Measurements from ENCODE around the gene GPR179.

GRCh38 chr17:38358586-38359513 lies 15.1 kb upstream of the GPR179 start:
- TF ChIP-seq, protein P1, sequence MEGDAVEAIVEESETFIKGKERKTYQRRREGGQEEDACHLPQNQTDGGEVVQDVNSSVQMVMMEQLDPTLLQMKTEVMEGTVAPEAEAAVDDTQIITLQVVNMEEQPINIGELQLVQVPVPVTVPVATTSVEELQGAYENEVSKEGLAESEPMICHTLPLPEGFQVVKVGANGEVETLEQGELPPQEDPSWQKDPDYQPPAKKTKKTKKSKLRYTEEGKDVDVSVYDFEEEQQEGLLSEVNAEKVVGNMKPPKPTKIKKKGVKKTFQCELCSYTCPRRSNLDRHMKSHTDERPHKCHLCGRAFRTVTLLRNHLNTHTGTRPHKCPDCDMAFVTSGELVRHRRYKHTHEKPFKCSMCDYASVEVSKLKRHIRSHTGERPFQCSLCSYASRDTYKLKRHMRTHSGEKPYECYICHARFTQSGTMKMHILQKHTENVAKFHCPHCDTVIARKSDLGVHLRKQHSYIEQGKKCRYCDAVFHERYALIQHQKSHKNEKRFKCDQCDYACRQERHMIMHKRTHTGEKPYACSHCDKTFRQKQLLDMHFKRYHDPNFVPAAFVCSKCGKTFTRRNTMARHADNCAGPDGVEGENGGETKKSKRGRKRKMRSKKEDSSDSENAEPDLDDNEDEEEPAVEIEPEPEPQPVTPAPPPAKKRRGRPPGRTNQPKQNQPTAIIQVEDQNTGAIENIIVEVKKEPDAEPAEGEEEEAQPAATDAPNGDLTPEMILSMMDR (IDR thresholded peaks at IDR 0.05), result no peak
- TF ChIP-seq, protein P2, sequence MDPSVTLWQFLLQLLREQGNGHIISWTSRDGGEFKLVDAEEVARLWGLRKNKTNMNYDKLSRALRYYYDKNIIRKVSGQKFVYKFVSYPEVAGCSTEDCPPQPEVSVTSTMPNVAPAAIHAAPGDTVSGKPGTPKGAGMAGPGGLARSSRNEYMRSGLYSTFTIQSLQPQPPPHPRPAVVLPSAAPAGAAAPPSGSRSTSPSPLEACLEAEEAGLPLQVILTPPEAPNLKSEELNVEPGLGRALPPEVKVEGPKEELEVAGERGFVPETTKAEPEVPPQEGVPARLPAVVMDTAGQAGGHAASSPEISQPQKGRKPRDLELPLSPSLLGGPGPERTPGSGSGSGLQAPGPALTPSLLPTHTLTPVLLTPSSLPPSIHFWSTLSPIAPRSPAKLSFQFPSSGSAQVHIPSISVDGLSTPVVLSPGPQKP (IDR thresholded peaks at IDR 0.05; ENCODE audit: low read depth, low read length), result no peak
- TF ChIP-seq RAD21 (conservative IDR thresholded peaks at IDR 0.05 in 1 of 2, IDR thresholded peaks at IDR 0.05 in 1 of 2), result no peak
- no peak for TF ChIP-seq CEBPB (IDR thresholded peaks at IDR 0.05)
- no peak for TF ChIP-seq POLR2AphosphoS2 (conservative IDR thresholded peaks at IDR 0.05; ENCODE audit: low read length)
- TF ChIP-seq NR3C1 (IDR thresholded peaks at IDR 0.05), result no peak
- TF ChIP-seq, protein P3, sequence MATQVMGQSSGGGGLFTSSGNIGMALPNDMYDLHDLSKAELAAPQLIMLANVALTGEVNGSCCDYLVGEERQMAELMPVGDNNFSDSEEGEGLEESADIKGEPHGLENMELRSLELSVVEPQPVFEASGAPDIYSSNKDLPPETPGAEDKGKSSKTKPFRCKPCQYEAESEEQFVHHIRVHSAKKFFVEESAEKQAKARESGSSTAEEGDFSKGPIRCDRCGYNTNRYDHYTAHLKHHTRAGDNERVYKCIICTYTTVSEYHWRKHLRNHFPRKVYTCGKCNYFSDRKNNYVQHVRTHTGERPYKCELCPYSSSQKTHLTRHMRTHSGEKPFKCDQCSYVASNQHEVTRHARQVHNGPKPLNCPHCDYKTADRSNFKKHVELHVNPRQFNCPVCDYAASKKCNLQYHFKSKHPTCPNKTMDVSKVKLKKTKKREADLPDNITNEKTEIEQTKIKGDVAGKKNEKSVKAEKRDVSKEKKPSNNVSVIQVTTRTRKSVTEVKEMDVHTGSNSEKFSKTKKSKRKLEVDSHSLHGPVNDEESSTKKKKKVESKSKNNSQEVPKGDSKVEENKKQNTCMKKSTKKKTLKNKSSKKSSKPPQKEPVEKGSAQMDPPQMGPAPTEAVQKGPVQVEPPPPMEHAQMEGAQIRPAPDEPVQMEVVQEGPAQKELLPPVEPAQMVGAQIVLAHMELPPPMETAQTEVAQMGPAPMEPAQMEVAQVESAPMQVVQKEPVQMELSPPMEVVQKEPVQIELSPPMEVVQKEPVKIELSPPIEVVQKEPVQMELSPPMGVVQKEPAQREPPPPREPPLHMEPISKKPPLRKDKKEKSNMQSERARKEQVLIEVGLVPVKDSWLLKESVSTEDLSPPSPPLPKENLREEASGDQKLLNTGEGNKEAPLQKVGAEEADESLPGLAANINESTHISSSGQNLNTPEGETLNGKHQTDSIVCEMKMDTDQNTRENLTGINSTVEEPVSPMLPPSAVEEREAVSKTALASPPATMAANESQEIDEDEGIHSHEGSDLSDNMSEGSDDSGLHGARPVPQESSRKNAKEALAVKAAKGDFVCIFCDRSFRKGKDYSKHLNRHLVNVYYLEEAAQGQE (IDR thresholded peaks at IDR 0.05), result no peak
- no peak for TF ChIP-seq EP300 (IDR thresholded peaks at IDR 0.05)
- TF ChIP-seq POLR2A (IDR thresholded peaks at IDR 0.05; ENCODE audit: low read length), result no peak
- TF ChIP-seq SMC3 (IDR thresholded peaks at IDR 0.05), result no peak
- no peak for TF ChIP-seq BCL3 (IDR thresholded peaks at IDR 0.05)
